Lung microvascular endothelial cell (primary cell): ENCODE measurements around the gene P2RY14. TPM values are rescaled to one million over a fixed set of nuclear protein-coding genes. Genes with fewer than 3 reads are reported as not detected.
A peak's percentile ranks its signal among the peaks of the same experiment; 100 is the strongest.
"Not testable (repeated sequence)": the region's sequence is repeated elsewhere in the genome, so short reads cannot be mapped to it uniquely, and the experiment has no call there.

Source experiments
- DNase-seq, 2 donors: peaks; one replicate each; pipeline versions ENCODE4 v3.0.0 to v3.0.0-alpha.2; 2010; ENCODE audit warnings: low read depth in 2 of 2
- total RNA-seq: library from RNA; depleted of rRNA; stranded (reverse); fragments of >200 nt; gene quantifications from 2 replicates; pipeline ENCODE4 v1.2.1, GENCODE V29; 2014

The P2RY14 gene
- total RNA-seq, 1 donor from 2014 or later, result not detected

DNA sequence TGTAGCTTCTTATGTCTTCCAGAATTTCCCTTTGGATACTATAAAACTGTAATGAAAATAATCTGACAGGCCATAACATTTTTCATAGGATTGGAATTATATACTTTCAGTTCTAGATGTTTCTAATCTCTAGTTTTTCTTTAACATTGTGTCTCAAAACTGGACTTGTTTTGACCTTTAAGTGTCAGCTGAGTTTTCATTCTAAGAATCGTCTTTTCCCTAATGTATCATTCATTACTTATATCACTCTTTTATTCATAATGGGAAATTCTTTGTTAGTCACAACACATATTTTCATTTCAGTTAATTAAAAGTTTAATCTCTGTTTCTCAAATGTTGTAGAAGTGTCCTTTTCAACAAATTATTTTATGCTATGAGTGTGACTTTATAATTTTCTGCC, 87.2 kb downstream of the P2RY14 start:
- DNase-seq, result no peak

DNA sequence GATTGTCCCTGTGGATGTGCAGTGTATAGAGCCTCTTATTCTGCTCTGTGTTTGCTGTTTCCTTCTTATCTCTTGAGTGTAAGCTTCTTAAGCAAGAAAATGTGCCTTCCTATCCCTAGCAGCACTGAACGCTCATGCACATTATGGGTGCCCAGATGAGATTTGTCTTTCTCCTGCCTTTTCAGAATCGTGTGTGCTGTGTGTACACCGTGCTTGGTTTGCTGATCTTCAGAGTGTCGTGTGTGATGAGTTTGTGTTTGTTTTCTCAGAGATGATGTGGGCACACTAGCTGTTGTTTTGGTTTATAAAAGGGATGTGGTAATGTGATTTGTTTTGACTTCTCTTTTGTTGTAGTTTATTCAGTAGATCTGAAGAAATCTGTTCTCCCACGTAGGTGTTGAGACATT, 95.1 kb downstream of the P2RY14 start:
- no peak for DNase-seq

DNA sequence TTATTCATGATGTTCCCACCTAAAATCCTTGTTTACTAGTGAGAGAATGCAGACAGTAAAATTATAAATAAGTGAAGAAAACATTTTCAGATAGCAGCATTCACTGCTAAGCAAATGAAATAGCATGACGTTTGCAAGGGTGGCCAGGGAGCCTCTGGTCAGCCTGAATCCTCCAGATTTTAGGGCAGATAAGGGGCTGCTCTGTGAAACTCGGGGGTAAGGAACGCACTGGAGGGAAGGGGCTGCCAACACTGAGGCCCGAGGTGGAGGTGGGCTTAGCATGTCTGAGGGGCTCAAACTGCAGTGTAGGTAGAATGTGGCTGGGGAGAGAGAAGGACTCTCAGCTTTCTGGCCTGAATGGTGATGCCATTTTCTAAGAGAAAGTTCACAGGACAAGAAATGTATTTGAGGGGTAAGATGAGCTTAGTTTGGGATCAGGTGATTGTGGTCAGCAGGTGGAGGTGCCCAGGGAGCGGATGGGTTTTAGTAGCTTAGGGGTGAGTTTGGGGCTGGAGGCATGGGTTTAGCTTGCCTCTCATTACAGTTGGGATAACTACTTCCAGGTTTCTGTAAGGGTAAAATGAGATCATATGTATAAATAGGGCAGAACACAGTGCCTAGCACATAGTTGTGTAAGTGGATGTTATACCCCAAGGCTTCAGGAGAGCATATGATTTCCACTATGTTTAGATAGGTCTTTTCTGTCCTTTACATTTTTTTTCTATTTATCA, 95.8 kb downstream of the P2RY14 start:
- DNase-seq, result no peak

DNA sequence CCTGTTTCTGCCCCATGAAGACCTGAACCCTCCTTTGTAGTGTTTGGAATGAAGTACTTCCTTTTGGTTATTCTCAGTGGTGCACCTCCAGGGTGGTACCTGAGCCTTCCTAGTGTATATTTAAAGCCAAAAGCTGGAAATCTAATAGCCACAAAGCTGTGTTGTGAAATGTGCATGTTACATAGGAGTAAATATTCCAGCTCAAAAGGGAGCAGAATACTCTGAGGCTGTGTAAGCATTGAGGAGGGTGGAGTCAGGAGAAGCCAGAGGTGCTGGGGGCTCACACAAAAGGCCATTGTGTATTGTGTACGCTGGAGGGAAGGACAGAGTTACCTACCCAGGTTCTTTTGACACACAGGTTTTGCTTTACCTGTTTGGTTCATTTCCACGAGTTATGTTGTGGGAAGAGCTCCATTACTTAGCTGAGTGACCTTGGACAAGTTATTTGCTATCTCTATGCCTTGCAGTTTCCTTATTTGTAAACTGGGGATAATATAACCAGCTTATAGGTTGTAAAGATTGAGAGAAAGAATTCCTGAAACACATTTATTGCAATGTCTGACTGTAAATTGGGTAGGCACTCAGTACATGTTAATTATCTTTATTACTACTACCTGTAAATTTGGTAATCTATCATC, 100.0 kb downstream of the P2RY14 start:
- DNase-seq, result no peak

DNA sequence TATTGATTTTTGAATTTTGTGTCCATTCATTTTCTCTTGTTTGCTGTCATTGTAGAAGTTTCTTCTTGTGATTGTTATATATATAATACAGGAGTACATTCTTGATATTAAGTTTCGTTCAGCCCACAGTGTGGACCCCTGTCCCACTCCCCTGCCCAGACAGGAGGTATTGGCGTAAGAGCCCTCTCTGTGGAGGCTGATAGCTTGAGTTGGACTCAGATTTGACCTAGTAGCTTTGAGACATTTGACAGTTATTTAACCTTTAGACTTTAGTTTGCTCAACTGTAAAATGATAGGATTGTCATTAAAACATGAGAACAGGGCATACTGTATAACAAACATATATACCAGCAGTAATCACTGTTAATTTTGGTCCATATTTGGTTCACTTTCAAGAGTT, 102.4 kb downstream of the P2RY14 start:
- DNase-seq, result no peak

DNA sequence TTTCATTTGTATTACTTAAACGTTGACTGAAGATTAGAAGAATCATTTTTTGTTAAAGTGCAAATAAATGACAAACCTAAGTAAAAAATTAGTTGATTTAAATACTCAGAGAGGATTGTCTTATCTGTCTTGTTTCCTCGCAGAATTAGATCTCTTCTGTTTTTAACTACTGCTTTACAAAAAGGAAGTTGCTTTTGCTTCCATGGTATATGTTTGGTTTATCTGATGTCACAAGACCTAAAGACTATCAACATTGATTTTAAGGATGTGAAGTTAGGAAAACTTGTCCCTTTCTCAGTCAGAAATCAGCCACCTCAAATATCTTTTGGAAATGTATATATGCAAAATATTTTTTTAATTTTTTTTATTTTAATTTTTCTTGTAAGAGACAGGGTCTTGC, 104.0 kb downstream of the P2RY14 start:
- no peak for DNase-seq

DNA sequence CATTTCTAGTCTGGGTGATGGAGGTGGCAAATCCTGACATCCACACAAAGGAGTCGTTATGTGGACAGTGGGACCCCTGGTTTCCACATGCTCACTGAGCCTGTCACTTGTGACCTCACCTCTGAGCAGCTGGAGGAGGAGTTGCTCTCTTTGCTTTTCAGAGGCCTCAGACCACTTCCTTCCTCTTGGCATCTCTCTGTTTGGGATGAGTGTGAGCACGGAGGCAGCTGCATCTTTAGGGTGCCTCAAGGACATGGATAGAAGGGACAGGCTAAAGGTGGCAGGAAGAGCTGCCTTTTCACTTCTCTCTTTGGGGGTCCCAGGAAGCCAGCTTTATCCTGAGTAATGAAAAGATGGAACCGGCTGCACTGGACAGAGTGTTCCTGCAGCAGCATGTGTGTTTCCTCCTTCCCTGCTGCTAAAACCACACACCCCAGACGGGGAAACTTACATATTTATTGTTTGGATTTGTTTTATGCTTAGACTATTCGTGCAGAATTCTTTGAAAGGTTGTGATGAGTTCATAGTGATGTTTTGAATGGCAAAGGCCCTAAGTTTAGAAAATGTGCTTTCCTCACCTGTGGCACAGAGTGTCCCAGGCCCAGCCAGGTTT, 107.1 kb downstream of the P2RY14 start:
- DNase-seq, result no peak

DNA sequence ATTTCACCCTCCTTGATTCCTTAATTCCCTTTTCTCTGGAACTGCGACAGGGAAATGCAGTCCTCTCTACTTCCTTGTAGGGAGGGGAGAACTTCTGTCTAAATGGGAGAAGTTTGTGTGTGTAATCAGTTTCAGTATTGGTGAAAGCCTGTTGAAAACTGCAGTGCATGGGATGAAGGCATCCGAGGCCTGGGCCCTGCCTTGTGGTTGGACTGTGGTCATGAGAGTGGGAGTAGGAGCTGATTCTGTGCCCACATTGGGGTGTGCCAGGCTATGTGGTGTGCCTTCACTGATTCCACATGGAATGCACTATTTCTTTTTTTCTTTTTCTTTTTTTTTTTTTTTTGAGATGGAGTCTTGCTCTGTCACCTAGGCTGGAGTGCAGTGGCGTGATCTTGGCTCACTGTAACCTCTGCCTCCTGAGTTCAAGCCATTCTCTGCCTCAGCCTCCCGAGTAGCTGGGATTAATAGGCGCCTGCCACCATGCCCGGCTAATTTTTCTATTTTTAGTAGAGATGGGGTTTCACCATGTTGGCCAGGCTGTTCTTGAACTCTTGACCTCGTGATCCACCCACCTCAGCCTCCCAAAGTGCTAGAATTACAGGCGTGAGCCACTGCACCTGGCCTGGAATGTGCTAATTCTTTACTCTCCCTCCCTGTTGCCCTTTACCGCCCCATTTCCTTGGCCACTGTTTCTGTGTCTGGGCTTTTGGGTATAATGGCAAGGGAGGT, 108.2 kb downstream of the P2RY14 start:
- not testable (repeated sequence) for DNase-seq

DNA sequence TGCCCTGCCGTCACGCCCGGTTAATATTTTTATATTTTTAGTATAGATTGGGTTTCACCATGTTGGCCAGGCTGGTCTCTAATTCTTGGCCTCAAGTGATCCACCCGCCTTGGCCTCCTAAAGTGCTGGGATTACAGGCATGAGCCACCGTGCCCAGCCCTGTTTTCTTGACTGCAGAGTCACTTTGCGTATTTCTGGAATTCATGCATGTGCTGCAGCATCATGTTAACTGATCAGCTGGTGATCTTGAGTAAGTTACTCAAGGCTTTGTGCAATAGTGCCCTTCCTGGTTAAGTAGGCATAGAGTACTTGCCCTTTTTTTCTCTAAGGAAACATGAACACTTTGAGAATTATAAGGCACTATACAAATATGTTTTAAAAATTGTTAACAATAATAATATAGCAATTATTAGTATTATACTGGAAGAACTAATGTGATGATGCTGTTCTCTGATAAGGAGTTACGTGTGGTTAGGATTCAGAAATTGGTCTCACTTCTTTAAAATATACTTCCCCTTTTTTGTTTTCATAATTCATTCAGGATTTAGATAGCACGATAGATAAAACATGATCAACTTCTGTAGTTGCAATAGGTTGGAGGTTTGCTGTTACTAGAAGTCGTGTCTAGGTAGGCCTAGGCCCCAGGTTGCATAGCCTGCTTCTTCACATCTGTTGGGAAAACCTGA, 108.9 kb downstream of the P2RY14 start:
- no peak for DNase-seq

DNA sequence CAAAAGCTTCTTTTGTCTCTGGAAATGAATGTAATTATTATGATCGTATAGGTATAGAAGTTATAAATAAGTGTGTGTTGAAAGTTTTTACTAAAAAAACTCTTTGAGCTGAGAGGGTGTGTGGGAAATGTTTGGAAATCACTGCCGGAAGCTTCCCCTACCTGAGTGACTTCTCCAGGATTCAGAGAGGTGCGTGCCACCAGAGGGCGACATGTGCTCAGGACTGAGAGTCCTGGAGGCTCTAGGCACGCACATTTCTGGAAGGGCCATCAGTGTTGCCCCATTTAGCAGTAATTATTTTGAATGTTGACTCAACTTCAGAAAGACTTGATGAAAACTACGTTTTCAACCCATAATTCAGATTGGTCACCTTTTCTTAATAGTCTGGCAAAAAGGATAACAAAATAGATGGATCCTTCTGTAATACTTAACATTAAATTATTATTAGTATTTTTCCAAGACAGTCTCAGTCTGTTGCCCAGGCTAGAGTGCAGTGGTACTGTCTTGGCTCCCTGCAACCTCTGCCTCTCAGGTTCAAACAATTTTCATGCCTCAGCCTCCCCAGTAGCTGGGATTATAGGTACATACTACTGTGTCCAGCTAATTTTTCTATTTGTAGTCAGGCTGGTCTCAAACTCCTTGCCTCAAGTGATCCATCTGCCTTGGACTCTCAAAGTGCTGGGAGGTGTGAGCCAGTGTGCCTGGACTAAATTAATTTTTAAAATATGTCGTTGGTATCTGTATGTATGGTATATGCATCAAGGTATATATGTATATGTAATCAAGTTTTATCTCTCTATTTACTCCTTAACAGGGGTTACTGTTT, 109.9 kb downstream of the P2RY14 start:
- peak; percentile 49 to 58 for DNase-seq

DNA sequence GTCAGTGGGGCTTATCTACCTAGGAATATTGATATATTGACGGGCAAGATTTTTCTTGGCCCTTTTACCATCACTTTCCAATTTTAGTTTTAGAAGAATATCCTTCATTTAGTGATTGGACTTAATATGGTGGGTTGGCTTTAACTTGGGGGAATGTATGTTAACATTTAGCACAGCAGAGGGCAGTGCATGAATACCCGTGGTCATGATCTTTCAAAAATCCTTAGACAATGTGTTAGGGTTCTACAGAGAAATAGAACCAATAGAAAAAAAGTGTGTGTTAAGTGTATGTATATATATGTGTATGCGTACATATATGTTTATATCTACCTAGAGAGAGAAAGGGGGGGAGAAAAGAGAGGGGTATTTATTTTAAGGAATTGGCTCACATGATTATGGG, 112.2 kb downstream of the P2RY14 start:
- DNase-seq, result no peak

DNA sequence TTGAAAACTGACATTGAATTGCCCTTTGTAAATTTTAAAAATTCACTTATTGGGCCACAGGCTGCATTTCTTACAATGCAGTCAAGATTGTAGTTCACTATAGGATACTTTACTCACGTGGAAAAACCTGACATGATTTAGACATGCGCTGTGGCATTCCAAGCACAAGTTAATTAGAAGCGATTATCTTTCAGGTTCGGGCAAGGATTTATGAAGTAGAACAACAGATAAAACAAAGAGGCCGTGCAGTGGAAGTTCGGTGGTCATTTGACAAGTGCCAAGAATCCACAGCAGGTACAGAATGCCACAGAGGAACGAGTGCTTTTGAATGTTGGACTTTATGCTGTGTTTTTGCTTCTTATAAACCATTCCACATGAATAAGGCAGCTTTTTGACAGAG, 113.1 kb downstream of the P2RY14 start:
- DNase-seq, result no peak

Other genes with a start within 250 kb of the P2RY14 start
- gene MED12L, start 192.9 kb downstream of the P2RY14 start, total RNA-seq, result under 0.01 TPM in 1 of 2 replicates, not detected in the other
- gene GPR171, start 75.3 kb downstream of the P2RY14 start, total RNA-seq, result not detected in 2 replicates
- gene GPR87, start 38.3 kb upstream of the P2RY14 start, total RNA-seq, result not detected in 2 replicates
- gene P2RY13, start 51.0 kb upstream of the P2RY14 start, total RNA-seq, result not detected in 2 replicates
- gene P2RY12, start 106.2 kb upstream of the P2RY14 start, total RNA-seq, result not detected in 2 replicates
- not detected in 2 replicates for gene IGSF10, start 182.5 kb upstream of the P2RY14 start, total RNA-seq